ENCODE results near the gene CDH4. TPM values are rescaled to one million over a fixed set of nuclear protein-coding genes. Genes with fewer than 3 reads are reported as not detected.

The CDH4 gene
- total and polyA plus RNA-seq, 2 of the 4 experiments (the other 2 are of a cell fraction), result 1.6 to 3.5 TPM

- Histone ChIP-seq H2BK120ac (ENCODE audit: low read depth, low read length) (no peak overlapping the region), H3K4ac (ENCODE audit: low read depth, low read length) (no peak overlapping the region), H2BK20ac (ENCODE audit: low read depth, low read length) (no peak overlapping the region), H3K4me3 (ENCODE audit: insufficient read depth, low read depth, low read length) (no peak overlapping the region), H3K9me1 (ENCODE audit: insufficient read depth, low read length) (no peaks in the 10 kb centered on the region), H3K79me1 (ENCODE audit: low read depth in 1 of 2, low read length in 2 of 2) (no peaks in the 10 kb centered on the region), H3K27ac (ENCODE audit: insufficient read depth, low read length) (no peak overlapping the region), H3K4me1 (ENCODE audit: control insufficient read depth, insufficient read depth, low read length) (peaks cover 4% of the 10 kb centered on the region), H3K14ac (replicated peaks; ENCODE audit: low read depth, low read length) (no peak overlapping the region), H4K20me1 (ENCODE audit: insufficient read depth, low read length) (no peaks in the 10 kb centered on the region; the same call in 1 of the 2 replicates), H3K56ac (ENCODE audit: extremely low read depth, insufficient read depth, low read length) (no peak overlapping the region), H2BK15ac (ENCODE audit: low read depth, low read length) (no peak overlapping the region), H3K36me3 (ENCODE audit: control insufficient read depth, insufficient read depth, low read length) (no peaks in the 10 kb centered on the region), H4K5ac (ENCODE audit: low read depth, low read length) (no peak overlapping the region), H2AK5ac (ENCODE audit: low read depth, low read length) (no peak overlapping the region), H3K9me3 (ENCODE audit: control insufficient read depth, insufficient read depth, low read length) (no peaks in the 10 kb centered on the region; the same call in 1 of the 2 replicates), H4K91ac (ENCODE audit: insufficient read depth, low read depth, low read length) (no peak overlapping the region), H3K27me3 (ENCODE audit: control insufficient read depth, insufficient read depth, low read length) (no peaks in the 10 kb centered on the region), H4K8ac (ENCODE audit: low read depth in 2 of 2, low read length in 2 of 2) (no peak overlapping the region), H3K9ac (ENCODE audit: low read depth, low read length) (no peak overlapping the region), H2AK9ac (replicated peaks; ENCODE audit: low read depth, low read length, poor library complexity) (no peak overlapping the region), H3K23ac (ENCODE audit: low read depth, low read length) (no peak overlapping the region), H3K4me2 (ENCODE audit: low read depth, low read length) (no peak overlapping the region), H3K18ac (ENCODE audit: low read depth, low read length) (no peak overlapping the region), H2AFZ (replicated peaks; ENCODE audit: low read length, poor library complexity) (no peak overlapping the region), H2BK5ac (ENCODE audit: low read depth, low read length, poor library complexity, severe bottlenecking) (no peak overlapping the region)
- in situ Hi-C loops (cut with MboI; ENCODE audit: low sequenced_read_pairs), result no loop called here
- no peak for DNase-seq
- dilution Hi-C loops (cut with HindIII; ENCODE audit: low sequenced_read_pairs, unreplicated experiment), result no loop called here
- 90% methylated on average over 2 of the region's 14 CpGs; no CpG with 5 or more reads in 1 of the 2 experiments for WGBS, 2 experiments (ENCODE audit: extremely low coverage in 2 of 2, insufficient read length in 1 of 2)
- no TSS peak for BruUV-seq (replicated peaks)
- no peak for ATAC-seq (ENCODE audit: low read depth)
- intact Hi-C loops (cut with micrococcal nuclease), result no loop called here
- ChIA-PET POLR2A (ENCODE audit: unreplicated experiment) (no interaction called here), CTCF (no interaction called here)
- TF ChIP-seq MXI1 (IDR thresholded peaks at IDR 0.05; ENCODE audit: borderline replicate concordance, low read depth, low read length), result no peak
- no peak for TF ChIP-seq RCOR1 (IDR thresholded peaks at IDR 0.05; ENCODE audit: insufficient replicate concordance, low read length)
- no peak for TF ChIP-seq USF2 (IDR thresholded peaks at IDR 0.05; ENCODE audit: low read depth, low read length)
- TF ChIP-seq MAZ (IDR thresholded peaks at IDR 0.05; ENCODE audit: borderline replicate concordance, low read depth, low read length), result no peak
- TF ChIP-seq MAFK (IDR thresholded peaks at IDR 0.05; ENCODE audit: low read depth, low read length), result no peak
- no peak for TF ChIP-seq RFX5 (IDR thresholded peaks at IDR 0.05; ENCODE audit: low read depth, low read length)
Measured at GRCh38 chr20:61350500-61351250, 98.6 kb downstream of the CDH4 start.

All from IMR-90 (cell line).